Stimulated activated CD4-positive, alpha-beta T cell treated with anti-CD3 and anti-CD28 coated beads, Interleukin-4, amount 100 ng/mL, for 1 hour (primary cell): ENCODE data around the gene MSANTD4.
"Not testable (repeated sequence)": the region's sequence is repeated elsewhere in the genome, so short reads cannot be mapped to it uniquely, and the experiment has no call there.

Source experiments
- DNase-seq: peaks from one replicate; pipeline ENCODE4 v3.0.0-alpha.2; 2020

MSANTD4 gene

DNA sequence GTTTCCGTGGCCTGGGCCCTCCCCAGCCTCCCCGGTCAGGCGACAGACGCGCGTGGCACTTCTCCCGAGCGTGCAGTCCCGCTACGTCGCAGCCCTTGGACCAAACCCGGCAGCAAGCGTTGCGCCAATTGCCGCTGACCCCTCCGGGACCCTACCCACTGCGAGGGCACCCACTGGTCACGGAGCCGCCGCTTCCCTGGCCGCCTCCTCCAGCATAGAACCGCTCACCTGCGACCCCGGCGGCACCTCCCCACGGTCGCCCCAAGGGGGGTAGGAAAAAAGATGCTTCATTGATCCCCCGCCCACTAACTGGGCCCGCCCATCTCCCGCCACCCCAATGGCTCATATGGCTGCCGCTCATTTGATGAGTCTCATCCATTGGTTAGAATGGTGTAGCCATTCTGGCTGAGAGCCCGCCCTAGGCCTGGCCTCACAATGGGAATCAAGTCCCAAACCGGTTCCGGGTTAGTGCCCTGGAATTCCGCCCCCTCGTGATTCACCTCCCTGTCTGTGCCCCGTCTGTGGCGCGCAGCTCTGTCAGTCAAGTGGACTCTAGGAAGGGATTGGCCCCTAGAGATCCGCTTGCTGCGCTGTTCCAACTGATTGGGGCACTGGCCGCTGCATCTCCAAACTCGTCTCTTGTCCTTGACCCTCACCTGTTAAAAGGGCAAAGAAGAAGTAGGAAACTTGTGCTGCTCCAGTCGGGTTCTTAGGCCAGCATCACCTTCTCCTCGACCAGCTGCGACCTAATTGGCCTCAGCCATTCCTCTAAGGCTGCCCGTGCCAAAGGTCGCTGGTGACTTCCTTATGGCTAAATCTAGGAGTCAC, at the start of gene MSANTD4:
Gene MSANTD4 (minus strand): TSS at position 274 of the 828 bp plus-strand sequence. CDS start 11,323 bp downstream, outside the sequence.
- DNase-seq = peak; percentile 94

DNA sequence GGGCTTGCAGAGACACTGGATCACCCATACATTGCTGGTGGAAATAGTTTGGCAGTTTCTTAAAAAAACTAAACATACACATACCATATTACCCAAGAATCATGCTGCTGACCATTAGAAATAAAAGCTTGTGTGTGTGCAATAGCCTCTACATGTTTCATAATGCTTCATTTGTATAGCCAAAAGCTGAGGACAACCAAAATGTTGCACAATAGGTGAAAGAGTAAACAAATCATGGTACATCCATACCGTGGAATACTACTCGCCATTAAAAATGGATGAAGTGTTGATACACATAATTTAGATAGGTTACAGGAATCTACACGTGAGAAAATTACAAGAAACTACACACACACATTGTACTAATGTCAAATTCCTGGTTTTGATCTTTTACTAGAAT, 48.6 kb upstream of the MSANTD4 start:
- no peak for DNase-seq

DNA sequence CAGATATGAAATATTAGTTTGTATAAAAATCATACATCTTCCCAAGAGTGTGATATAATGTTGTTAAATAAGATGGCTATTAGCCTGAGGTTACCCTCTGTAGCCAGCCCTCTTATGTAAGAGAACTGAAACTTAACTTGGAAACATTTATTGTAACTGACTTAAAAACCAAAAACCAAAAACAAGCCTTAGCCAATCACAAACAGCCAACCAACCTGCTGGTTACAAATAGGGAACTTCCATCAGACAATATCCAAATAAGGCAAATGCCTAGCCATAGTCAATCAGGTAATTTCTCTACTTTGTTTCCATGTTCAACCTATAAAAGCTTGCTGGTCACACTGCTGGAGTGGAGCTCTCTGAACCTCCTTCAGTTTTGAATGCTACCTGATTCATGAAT, 41.0 kb upstream of the MSANTD4 start:
- DNase-seq = no peak

DNA sequence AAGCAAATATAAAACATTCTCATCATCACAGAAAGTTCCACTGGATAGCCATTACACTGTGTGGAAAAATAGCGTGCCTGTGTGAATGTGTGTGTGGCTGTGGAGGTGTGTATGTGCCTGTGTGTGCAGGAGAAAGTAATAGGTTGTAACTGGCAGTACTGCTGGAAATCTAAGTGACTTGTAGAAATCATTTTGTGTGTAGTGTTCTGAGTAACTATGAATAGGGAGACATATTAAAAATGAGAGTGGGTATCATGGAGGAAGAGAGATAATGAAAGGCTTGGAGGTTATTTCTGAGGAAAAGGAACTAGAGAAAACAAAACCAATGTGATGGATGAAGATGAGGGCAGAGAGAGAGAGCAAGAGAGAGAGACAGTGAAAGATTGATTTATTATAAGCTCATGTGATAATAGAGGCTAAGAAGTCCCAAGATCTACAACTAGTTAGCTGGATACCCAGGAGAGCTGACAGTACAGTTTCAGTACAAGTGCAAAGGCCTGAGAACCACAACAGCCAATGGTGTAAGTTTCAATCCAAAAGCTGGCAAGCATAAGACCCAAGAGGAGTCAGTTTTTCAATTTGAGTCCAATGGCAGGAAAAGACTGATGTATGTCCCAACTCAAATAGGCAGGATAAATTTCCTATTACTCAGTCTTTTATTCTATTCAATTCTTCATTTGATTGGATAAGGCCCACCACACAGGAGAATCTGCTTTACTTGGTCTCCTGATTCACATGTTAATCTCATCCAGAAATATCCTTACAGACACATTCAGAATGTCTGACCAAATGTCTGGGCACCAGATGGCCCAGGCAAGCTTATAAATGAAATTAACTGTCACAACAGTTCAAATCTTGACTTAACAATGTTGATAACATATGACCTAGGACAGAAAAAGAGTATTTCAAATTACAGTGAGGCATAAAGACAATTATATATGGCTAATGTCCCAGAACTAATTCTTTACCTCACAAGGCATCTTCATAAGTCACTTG, 40.2 kb upstream of the MSANTD4 start:
- no peak for DNase-seq

DNA sequence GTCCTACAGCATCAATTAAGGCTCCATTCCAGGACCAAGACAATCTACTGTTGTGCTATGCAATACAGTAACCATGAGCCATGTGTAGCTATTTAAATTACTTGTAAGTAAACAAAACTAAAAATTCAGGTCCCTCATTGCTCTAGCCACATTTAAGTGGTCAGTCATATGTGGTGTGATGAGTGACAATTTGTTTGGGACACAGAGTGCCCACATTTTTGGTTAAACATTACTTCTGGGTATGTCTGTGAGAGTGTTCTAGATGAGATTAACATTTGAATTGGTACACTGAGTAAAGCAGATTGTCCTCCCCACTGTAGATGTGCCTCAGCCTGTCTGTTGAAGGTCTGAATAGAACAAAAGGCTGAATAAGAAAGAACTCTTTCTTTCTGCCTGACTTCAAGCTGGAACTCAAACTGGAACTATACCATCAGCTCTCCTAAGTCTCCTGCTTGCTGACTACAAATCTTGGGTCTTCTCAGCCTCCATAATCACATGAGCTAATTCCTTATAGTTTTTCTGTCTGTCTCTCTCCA, 39.3 kb upstream of the MSANTD4 start:
- DNase-seq = no peak

DNA sequence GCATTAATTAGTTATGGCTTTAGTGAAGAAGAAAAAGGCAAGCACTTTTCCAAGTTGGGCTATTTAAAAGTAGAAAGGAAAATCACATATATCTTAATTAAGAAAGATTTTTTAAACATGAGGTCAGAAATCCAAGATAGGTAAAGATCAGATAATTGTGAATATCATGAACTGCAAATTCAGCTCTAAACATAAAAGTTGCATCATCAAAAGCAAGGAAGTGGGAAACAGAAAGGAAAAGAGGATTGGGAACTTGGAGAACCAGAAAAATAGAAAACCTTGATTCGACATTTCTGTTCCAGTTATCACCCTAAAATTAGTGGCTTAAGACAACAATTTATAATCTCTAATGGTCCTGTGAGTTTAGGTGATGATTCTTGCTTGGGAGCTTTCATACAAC, 37.6 kb upstream of the MSANTD4 start:
- no peak for DNase-seq

DNA sequence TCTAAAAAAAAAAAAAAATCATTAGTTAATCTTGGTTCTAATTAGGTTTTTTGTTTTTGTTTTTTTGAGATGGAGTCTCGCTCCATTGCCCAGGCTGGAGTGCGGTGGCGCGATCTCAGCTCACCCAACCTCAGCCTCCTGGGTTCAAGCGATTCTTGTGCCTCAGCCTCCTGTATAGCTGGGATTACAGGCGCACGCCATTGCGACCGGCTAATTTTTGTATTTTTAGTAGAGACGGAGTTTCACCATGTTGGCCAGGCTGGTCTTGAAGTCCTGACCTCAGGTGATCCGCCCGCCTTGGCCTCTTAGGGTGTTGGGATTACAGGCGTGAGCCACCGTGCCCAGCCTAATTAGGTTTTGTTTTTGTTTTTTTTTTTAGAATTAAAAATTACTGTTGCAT, 36.3 kb upstream of the MSANTD4 start:
- DNase-seq = not testable (repeated sequence)

DNA sequence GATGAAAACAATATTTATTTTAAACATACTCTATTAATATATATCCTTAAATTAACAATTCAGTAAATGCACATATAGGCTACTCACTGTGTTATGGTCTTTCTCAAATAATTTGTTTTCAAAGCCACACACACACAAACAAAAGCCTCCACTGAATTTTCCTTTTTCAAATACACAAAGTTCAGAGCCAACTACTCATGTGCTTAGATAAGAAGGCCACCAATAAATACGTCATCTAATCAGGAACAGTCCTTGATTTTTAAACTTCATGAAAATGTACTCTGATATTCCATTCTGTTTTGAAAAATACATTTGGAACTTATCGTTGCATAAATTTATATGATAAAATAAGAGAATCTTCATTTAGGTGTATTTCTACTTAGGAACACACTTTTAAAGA, 29.1 kb upstream of the MSANTD4 start:
- no peak for DNase-seq

DNA sequence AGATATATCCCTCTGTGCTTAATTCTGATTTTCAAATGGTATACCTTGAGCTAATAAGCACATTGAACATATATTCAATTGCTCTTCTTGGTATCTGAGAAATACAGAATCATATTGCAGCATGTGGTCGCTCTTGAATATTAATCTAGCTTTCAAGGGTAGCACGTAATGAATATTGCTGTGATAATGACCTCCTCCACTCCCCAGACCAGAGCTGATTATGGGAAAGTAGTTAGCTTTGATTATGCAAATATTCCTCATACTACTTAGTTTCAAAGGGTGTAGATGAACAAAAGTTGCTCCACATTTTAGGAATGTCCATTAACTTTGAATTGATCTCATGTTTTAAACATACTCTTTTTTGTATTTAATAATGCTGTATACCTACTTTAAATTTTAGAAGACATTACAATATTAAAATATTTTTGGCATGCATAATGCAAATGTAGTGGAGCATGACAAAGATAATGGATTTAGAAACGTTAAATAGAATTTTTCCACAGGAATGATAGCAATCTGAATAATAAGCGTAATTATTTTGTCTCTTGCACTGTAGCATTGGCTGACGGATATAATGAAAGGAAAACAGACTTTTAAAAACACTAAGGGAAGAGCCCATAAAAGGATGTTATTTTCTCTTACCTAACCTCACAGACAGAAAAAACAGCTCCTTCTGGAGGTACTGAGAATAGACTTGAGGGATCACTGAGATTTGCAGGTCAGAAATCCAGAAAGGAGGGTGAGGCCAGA, 27.9 kb upstream of the MSANTD4 start:
- DNase-seq = no peak

DNA sequence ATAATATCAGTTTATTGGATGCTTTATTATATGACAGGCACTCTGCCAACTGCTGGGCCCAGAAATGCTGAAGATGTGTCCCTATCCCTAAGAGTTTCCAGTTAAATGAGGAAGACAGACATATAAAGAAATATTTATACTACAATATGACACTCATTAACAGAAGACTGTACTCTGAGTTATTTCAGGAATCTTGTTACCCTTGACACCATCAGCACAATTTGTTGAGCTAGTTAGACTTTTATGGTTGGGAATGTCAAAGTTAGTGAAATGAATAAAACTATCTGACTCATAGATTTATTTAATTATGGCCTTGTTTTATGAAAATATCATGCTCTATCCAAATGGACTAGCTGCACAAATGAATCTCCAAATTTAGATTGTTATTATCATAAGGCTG, 25.6 kb upstream of the MSANTD4 start:
- no peak for DNase-seq

DNA sequence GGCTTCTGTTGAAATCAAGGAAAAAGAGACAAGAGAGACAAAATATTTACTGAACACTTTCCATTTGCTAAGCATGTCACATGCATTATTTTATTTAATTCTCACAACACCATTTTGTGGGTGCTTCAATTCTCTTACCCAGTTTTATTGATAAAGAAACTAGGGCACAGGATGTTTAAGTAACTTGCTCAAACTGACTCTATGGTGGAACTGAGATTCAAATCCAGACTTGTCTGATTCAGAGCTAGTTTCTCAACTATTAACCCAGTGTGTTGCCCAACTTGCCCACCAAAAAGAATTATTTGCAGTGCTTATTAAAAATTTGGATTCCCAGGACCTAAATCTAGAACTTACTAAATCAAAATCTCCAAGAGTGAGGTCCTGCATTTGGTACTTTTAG, 21.5 kb upstream of the MSANTD4 start:
- DNase-seq = no peak

DNA sequence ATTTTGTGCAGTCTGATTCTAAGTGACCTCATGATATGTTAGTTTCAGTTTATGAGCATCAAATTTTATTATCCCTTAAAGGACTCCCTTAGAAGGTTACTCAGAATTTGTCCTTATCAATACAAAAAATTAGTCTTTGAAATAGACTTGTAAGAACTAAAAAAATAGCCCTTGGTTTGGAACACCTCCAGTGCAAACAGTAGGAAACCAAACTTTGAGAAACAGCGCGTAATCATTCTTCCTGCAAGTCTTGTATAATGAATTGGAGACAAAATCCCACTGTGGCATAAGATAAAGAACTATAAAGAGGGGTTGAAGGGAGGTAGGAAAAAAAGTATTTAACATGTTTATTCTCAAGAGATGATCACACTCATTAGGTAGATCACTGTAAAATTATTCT, 10.8 kb upstream of the MSANTD4 start:
- no peak for DNase-seq

DNA sequence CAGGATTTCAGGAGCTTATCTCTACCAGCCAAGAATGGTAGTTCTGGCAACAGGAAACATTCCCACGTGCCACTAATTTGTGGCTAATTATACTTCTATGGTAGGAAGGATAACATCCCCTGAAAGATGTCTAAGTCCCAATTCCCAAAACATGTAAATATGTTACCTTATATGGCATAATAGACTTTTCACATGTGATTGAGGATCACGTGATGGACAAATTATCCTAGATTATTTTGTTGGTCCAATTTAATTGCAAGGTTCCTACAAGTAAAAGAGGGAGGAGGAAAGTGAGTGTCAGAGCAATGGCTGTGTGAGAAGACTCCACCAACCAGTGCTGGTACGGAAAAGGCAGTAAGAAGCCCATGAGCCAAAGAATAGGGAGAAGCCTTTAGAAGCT, 9.9 kb upstream of the MSANTD4 start:
- DNase-seq = no peak

DNA sequence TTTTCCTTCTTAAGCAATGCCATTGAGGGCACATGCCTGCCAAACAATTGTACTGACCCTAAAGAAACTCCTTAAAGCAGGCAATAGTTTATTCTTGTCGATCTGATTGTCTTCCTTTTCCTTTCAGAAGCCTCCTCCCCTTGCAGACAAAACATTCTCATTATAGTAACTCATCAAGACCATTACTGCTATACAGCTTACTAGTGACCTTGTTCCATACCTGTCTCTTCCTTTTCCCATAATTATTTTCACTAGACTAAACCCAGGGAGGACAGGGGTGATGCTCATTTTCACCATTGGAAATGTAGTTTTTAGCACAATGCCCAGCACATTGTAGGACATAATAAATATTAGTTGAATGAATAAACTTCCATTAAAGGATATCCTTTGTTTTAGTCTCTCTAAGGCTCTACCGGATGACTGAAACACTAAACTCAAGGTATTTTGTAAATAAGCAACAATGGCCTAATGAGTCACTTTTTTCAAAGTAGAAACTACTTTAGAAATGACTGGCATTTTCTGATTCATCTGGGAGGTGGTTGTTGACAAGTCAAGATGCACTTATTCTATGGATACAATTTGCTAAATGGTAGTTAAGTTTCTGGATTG, 9.3 kb upstream of the MSANTD4 start:
- DNase-seq = no peak

DNA sequence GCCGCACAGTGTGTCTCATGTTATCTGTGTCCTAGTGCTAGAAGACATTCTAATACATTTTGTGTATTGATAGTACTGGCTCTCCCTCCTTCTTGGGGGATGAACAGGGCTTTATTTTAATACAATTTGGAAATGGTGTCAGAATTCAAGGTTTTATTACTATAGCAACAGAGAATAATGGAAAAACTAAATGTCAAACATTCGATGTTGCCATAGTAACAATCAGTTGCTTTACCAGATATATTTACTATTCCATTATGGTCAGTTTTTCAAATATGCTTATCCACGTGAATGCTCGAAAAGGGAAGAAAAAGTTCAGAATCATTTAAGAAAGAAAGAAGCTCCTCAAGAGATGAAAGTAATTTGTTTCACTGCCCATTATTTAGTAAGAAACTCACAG, 8.6 kb upstream of the MSANTD4 start:
- DNase-seq = no peak

DNA sequence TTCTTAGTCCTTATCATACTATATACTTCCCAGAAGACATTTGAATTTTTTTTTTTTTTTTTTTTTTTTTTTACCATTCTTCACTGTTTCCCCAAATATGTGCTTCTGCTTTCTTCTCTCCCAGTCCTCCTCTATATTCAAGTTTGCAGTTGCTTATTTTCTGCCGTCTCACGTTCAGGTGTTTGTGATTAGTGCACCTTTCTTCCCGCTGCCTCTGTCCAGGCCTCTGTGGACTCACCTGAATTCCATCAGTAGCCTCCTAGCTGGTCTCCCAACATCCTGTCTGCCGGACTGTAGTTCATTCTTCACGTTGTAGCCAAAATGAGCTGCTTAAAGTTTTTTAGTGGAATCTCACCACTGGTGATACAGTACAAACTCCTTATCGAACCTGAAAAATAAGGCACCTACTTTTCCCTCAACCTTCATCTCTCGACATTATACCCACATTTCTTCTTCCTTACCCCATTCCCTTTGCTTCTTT, 795 bp upstream of the MSANTD4 start:
- DNase-seq = no peak

DNA sequence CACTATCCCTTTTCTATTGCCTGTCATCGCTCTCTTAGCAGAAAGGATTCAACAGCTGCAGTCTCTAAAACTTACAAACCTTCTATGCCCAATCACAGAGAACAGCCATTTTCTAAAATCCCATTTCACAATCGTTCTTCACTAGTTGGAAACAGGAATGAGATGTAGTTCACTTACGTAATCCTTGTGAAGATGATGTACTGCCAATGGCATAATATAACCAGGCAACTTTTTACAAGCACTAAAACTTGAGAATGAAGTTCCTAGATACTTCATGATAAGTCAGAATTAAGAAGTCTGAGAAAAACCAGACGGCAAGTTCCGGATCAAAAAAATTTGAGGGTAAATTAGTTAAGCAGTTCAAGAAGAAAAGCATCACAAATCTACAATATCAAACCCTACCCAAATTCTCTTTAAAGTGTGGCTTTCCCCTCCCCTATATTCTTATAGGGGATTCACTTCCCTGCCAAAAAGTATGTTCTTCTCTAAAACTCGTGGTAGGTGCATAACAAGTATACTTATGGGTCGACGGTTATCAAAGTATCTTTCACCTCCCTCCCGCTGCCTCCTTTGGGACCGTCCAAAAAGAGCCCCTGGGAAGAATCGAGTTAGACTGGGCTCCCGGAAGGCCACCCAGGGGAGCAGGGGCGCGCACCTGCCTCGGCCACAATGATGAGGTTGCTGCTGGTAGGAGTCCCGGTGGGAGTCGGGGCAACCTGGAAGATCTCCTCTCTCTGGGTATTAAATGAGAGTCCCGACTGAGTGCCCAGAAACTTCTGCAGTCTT, 666 bp downstream of the MSANTD4 start:
- DNase-seq = no peak

DNA sequence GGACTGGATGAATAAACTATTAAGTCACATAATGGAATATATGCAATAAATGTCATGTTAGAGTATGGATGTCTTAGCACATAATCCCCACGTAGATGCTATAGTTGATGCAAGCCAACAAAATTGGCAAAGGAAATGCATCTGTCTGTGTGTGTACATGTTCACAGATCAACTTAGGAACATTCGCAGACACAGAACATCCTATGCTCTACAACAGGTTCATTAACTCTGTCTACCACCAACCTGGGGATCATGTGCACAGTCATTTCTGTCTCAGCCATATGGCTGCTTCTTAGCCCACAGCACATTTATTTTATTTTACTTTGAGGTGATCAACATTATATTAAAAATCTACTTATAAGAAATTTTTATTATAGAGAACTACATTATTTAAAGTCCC, 4.9 kb downstream of the MSANTD4 start:
- no peak for DNase-seq

DNA sequence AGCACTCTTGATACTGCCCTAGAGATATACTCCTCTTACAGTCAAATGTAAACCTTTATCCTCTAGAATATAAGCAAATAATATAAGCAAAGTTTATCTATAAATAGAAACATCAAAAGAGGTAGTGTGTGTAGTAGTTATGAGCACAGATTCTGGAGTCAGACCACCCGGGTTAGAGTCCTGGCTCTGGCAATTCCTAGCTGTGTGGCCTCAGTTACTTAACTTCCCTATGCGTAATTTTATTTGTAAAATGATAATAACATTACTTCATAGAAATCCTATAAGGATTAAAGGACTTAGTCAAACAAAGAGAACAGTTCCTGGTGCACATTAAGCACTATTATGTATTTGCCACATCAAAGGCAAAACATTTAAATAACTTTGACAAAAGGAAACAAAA, 7.0 kb downstream of the MSANTD4 start:
- DNase-seq = no peak

DNA sequence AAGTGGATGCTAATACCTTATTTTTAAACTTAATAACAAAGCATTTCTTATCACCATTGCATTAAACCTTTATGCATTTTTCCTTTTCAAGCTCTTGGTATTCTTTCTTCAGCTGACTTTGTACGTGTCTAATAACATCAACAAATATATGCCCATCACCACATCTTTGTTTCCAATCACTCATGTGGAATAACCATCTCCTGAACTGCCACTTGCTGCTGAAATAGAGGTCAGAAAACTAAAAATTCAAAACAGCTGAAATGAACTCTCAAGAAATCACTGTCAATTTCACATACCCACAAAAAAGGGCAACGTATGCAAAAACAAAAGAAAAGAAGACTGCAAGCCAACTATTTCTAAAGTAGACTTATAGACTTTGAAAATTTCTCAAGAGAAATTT, 7.4 kb downstream of the MSANTD4 start:
- DNase-seq = no peak

DNA sequence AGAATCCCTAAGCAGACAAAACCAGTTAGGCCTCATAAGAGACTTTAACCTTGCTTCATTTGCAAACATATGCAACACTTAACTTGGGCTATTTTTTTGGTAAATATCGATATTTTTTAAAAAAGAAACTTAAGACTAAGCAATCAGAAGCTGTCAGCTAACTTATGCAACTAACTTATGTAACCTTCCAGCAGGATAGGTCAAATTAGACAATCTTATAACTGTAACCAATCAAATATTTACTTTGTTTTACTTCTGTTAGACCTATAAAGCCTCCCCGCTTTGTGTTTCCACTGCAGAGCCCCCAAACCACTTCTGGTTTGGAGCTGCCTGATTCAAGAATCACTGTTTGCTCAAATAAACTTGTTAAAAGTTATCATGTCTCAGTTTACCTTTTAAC, 8.0 kb downstream of the MSANTD4 start:
- no peak for DNase-seq
